Measurements from ENCODE around the gene EIF4H.
"Not testable (repeated sequence)": the region's sequence is repeated elsewhere in the genome, so short reads cannot be mapped to it uniquely, and the experiment has no call there.

GRCh38 chr7:74195139-74195860, 21.1 kb downstream of the EIF4H start:
- TF ChIP-seq POLR2A, POLR2AphosphoS5 (IDR thresholded peaks at IDR 0.05): not testable (repeated sequence)
- TF ChIP-seq, protein P1, sequence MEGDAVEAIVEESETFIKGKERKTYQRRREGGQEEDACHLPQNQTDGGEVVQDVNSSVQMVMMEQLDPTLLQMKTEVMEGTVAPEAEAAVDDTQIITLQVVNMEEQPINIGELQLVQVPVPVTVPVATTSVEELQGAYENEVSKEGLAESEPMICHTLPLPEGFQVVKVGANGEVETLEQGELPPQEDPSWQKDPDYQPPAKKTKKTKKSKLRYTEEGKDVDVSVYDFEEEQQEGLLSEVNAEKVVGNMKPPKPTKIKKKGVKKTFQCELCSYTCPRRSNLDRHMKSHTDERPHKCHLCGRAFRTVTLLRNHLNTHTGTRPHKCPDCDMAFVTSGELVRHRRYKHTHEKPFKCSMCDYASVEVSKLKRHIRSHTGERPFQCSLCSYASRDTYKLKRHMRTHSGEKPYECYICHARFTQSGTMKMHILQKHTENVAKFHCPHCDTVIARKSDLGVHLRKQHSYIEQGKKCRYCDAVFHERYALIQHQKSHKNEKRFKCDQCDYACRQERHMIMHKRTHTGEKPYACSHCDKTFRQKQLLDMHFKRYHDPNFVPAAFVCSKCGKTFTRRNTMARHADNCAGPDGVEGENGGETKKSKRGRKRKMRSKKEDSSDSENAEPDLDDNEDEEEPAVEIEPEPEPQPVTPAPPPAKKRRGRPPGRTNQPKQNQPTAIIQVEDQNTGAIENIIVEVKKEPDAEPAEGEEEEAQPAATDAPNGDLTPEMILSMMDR (IDR thresholded peaks at IDR 0.05): not testable (repeated sequence)

Measured in transverse colon (tissue), 4 donors.